AG10803 (cell line): ENCODE results near the gene AQP5.

Experiments used
- DNase-seq: peaks from one replicate; pipeline ENCODE4 v3.0.0; 2010; ENCODE audit warnings: low read depth
- H3K4me3 ChIP-seq: 2 replicates; pipeline ENCODE4 v1.5.1; 2011; ENCODE audit warnings: mild to moderate bottlenecking, low read length, control low read depth
- CTCF ChIP-seq: conservative IDR thresholded peaks from 2 replicates; pipeline ENCODE4 v1.5.1; 2011; ENCODE audit warnings: mild to moderate bottlenecking, low read length, control low read depth, inconsistent platforms

Gene AQP5

DNA sequence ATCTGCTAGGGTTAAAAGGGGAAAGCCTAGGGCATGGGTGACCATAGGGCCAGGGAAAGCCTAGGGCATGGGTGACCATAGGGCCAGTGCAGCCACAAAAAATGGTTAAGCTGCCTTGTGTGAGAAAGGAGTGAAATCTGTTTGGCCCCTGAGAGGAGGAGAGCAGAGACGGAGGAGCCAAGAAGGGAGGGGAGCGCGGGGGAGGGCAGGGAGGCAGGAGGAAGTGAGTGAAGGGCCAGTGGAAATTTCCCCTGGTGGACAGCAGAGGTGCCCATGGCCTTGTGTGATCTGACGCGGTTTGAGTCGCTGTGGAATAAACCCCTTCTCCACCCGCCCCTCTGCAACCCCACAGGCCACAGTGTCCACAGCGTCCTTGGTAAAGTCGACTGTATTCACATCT is 10.5 kb downstream of the AQP5 start:
- DNase-seq: no peak
- no peak overlapping the region for H3K4me3 ChIP-seq
- no peak for TF ChIP-seq CTCF

DNA sequence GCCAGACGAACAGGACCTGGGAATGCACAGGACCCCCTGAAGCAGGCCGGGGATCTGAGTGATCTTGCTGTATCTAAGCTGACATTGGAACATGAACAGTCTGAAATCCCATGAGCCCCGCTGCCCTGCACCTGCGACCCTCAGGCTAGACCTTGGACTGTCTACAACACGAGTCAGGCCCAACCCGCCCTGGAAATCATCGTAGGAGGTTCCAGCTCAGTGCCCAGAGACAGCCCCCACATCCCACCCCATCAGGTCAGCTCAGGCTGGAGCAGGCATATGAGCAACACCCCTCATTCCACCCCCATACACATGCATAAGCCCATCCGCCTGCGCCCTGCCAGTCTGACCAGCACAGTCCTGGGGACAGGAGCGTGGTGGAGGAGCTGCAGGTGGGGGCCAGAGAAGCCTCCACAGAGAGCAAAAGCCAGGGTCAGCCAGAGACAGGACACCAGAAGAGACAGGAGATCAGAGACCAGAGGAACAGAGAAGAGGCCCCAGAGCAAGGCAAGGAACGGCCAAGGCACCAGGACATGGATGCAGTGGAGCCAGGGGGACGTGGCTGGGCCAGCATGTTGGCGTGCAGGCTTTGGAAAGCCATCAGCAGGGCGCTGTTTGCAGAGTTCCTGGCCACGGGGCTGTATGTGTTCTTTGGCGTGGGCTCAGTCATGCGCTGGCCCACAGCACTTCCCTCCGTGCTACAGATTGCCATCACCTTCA is 11.1 kb downstream of the AQP5 start, which contains the start of gene AQP6:
AQP6 (plus strand) TSS at position 307 of the 720 bp plus-strand sequence; CDS start at position 534, 227 bp downstream.
- H3K4me3 ChIP-seq: no peak within 1 kb of the TSS
- DNase-seq: no peak
- TF ChIP-seq CTCF: no peak

GRCh38 chr12:49973361-49973830 is 11.7 kb downstream of the AQP5 start:
- no peak for TF ChIP-seq CTCF
- no peak overlapping the region for H3K4me3 ChIP-seq
- DNase-seq: no peak

DNA sequence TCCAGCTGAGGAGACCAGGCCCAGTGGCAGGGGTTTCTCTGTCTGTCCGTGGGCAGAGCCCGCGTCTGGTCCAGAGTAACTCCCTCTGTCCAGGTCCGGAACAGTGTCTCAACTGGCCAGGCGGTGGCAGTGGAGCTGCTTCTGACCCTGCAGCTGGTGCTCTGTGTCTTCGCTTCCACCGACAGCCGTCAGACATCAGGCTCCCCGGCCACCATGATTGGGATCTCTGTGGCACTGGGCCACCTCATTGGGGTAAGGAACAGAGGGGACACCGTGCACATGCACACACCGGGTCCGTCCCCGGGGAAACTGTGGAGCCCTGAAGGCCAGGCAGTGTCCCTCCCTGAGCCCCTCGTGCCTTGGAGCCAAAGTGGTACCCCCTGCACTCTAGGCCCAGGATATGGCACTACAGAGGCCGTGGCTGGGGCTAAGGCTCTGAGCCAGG is 12.6 kb downstream of the AQP5 start:
- DNase-seq: peak; percentile 64
- no peak overlapping the region for H3K4me3 ChIP-seq
- TF ChIP-seq CTCF: peak; percentile 75

DNA sequence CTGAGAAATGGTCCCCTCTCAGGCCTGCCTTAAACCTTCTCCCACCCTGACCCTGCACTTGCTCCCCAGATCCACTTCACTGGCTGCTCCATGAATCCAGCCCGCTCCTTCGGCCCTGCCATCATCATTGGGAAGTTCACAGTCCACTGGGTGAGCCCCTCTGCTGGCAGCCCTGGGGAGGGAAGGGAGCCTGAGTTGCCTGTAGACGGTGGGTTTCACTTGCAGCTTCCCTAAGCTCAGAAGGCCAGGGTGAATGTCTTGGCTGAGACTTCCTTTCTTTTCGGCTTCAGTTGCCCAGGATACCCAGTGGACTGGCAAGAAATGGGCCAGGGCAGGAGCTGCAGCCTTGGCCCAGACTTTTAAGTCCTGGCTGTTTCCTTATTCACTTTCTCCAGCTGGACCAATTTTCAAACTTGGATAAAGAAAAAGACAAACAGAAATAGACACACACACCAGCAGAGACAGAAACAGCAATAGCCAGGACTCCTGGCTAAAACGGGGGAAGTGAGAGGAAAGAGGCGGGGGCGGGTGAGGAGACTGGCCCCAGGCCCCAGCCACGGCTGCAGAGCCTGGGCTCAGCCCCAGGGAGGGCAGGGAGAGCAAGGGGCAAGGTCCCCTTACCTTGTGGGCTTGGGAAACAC is 13.1 kb downstream of the AQP5 start:
- no peak for TF ChIP-seq CTCF
- H3K4me3 ChIP-seq: no peak overlapping the region
- no peak for DNase-seq

GRCh38 chr12:49975318-49975761 is 13.7 kb downstream of the AQP5 start:
- DNase-seq: no peak
- H3K4me3 ChIP-seq: no peak overlapping the region
- TF ChIP-seq CTCF: no peak

- DNase-seq: no peak
- TF ChIP-seq CTCF: no peak
- no peak overlapping the region for H3K4me3 ChIP-seq
Observed at GRCh38 chr12:49976557-49976956, 14.9 kb downstream of the AQP5 start.
